T-helper 1 cell (primary cell): Measurements from ENCODE around the gene OR11H7.

Experiments
- DNase-seq, 5 donors: peaks; one replicate each; pipeline ENCODE4 v3.0.0-alpha.2; 2012 to 2020

The OR11H7 gene

DNA sequence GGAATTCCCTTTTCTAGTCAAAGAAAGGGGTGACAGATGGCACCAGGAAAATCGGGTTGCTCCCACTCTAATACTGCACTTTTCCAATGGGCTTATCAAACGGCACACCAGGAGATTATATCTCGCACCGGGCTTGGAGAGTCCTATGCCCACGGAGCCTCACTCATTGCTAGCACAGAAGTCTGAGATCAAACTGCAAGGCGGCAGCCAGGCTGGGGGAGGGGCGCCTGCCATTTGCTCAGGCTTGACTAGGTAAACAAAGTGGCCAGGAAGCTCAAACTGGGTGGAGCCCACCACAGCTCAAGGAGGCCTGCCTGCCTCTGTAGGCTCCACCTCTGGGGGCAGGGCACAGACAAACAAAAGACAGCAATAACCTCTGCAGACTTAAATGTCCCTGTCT is 51.5 kb downstream of the OR11H7 start:
- peak in 1 of 5 donors; percentile 15 for DNase-seq
